A549 treated with Hydrocortisone at 1 μM for 4 hours (cell line): ENCODE results near the gene MFSD11. TPM values are rescaled to one million over a fixed set of nuclear protein-coding genes. Genes with fewer than 3 reads are reported as not detected.

Source experiments
- total RNA-seq: library from RNA; stranded (reverse); fragments of 200-300 nt; extraction: Qiagen RNA extraction; gene quantifications from 5 replicates; pipeline ENCODE4 v1.2.3, GENCODE V29; 2022

Gene MFSD11
- total RNA-seq, result 20.7 to 22.1 TPM (median 21.1 TPM) in 5 replicates

DNA sequence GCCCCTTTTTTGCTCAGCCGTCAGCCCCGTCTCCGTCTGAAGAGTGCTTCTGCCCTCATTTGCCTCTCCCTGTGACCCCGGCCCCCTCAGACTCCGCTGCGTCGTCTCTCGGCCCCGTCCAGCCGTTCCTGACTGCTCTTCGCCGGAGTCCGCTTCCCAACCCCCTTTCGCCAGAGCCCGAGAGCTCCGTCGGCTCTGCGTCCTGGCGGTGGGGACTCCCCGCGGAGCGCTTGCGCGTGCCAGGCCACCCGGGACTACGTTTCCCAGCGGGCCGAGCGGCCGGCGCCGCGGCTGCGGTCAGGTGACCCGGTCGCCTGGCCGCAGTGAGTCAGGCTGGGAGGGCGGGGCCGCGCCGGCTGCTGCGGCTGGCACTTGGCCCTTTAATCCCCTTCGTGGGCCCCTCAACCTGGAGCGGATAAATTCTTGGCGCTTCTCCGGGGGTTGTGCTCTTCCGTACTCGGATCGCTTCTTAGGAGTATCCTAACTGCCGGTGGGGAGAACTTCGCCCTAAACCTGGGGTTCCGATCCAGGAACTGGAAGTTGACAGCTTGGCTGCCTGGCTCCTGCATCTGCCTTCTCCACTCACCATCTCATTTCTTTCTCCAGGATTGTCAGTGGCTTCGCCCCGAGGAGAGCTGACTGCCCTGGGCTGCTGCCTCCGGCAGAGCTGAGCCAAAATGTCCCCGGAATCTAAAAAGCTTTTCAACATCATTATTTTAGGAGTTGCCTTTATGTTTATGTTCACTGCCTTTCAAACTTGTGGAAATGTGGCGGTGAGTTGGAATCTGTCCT lies at the start of gene MFSD11:
Gene MFSD11, plus strand, starts transcription at position 444 of the 792 bp plus-strand sequence. Its CDS starts 234 bp downstream, at position 678.

DNA sequence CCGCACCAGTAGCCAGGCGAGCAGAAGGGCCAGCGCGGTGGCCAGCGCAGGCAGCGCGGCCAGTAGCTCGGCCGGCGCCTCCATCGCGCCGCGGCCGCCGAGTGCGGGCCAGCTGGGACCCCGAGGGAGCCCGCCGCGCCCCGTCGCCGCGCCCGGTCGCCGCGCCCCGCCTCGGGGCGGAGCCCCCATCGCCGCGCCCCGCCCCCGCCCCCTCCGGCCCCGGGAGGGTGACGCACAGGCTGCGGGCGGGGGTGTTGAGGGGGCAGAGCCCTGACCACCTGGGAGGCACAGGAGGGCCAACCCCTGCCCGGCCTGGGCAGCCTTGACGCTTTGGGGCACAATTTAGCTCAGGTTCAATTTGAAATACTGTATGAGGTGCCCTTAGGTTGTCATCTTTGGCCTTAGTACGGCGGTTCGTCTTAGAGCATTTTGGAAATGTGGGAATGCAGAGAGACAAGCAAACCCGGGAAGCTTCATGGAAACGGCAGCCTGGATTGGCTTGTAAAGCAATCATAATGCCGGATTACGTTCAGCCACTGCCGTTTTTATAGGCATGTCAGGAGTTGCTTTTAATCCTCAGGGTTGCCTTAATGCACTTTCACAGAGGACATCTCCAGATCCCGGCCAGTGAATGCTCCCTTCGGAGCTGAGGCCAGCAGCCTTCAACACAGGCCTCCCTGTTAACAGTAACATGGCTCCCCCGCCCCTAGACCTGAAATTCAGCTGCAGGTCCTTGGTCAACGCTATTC lies 26.9 kb upstream of the MFSD11 start, which contains the start of gene MXRA7:
Gene MXRA7, minus strand, starts transcription at position 103 of the 749 bp plus-strand sequence. Its CDS starts 19 bp downstream, at position 84.

DNA sequence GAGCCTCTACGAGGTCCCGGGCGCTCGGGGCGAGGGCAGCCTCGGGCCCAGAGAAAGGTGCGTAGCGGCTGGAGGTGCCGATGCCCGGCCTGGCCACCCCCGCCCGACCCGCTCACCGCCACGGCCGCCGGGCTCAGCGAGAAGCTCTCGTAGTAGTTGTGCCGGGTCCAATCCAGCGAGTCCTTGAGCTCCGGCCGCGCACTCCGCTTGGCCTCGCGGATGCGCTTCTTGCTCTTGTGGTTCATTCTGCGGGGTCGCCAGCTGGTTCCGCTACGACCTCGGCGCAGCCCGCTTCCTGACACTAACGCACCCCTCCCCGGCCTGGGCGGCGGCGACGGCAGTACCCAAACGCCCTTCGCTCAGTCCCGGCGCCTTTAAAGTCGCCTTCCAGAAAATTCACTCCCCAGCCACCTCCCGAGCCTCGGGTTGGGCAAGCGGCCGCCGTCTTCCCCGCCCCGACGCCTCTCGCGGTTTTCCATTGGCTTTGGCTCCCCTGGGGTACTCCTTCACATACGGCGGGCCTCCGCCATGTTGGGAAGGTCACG lies 11.6 kb upstream of the MFSD11 start, which contains the start of gene JMJD6:
Gene JMJD6, minus strand, starts transcription at position 376 of the 545 bp plus-strand sequence. Its CDS starts 131 bp downstream, at position 245.

DNA sequence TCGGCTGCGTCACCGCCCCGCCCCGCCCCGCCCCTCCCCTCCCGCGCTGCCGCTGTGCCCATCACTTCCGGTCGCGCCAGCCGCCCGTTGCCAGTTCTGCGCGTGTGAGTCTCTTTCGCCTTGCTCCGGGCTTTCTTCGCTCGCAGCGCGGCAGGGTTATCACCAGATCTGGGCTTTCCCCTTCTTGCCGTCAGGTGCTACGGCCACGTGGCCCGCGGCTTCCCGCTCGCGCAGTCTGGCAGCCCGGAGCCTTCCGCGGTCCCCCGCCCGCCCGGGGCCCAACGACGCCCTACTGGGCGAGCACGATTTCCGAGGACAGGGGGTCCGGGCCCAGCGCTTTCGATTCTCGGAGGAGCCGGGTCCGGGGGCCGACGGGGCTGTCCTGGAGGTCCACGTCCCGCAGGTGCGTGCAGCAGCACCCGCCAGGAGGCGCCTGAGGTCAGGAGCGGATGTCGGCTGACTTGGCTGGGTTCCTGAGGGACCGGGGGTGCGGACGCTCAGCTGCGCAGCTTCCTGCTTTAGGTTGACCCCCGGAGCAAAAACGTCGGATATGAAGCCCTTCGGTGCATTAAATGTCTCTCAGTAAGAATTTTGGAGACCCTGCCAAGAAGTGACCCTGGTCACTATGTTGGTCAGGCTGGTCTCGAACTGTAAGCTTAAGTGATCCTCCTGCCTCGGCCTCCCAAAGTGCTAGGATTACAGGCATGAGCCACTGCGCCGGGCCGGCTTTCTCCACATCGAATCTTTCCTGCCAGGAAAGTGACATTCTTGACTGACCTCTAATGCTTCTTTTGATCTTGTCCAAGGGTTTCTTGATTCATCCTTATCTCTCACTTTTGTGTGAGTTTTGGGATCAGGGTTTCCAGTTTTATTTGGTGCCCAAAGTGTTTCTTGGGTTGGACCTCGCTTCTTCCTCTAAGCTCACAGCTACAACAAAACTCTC lies 10.9 kb upstream of the MFSD11 start, which contains the start of gene METTL23:
Gene METTL23, plus strand, starts transcription at position 64 of the 943 bp plus-strand sequence. CDS start 2,872 bp downstream, outside the sequence.

DNA sequence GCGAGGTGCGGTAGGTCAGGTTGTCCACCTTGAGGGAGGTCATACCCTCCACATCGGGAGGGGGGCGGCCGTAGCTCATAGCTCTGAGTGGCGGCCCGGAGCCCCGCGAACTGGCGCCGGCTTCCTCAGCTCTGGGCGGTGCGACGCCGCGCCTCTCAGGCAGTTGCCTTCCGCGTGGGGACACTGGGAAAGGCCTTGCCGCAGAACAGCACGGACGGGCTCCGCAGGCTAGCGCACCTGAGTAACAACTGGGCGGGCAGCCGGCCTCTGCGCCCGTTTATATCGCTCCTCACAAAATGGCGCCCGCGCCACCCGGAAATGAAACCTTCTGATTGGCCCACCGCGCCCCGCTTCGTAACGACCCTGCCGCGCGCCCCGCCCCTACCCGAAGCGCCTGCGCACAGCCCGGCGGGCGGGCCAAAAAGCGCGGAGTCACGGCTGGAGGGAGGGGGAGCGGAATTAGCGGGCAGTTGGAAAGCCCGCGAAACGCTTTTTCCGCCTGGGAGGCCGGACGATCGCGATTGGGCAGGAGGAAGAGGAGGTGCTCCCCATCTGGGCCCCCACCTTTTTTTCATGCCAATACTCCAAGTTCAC lies 740 bp upstream of the MFSD11 start, which contains the start of gene SRSF2:
Gene SRSF2, minus strand, starts transcription at position 250 of the 594 bp plus-strand sequence. Its CDS starts 171 bp downstream, at position 79.

Other genes starting within 250 kb of the MFSD11 start
- gene RHBDF2, start 236.7 kb upstream of the MFSD11 start, total RNA-seq, result 56.4 to 64.3 TPM (median 60.7 TPM) in 5 replicates
- gene CYGB, start 200.4 kb upstream of the MFSD11 start, total RNA-seq, result 0.68 to 1.6 TPM (median 0.87 TPM) in 5 replicates
- gene PRCD, start 198.1 kb upstream of the MFSD11 start, total RNA-seq, result 0.08 TPM in 1 of 5 replicates, not detected in the others
- 0.23 to 0.58 TPM (median 0.53 TPM) in 5 replicates for gene ST6GALNAC2, start 152.3 kb upstream of the MFSD11 start, total RNA-seq
- gene ST6GALNAC1, start 94.4 kb upstream of the MFSD11 start, total RNA-seq, result 0.05 to 0.25 TPM (median 0.13 TPM) in 5 replicates
- 62.0 to 69.4 TPM (median 64.9 TPM) in 5 replicates for gene MXRA7, start 27.2 kb upstream of the MFSD11 start, total RNA-seq
- gene JMJD6, start 11.5 kb upstream of the MFSD11 start, total RNA-seq, result 73.8 to 84.3 TPM (median 80.4 TPM) in 5 replicates
- 56.4 to 65.2 TPM (median 60.3 TPM) in 5 replicates for gene METTL23, start 11.3 kb upstream of the MFSD11 start, total RNA-seq
- gene SRSF2, start 788 bp upstream of the MFSD11 start, total RNA-seq, result 394 to 452 TPM (median 429 TPM) in 5 replicates
- 18.6 to 21.8 TPM (median 20.4 TPM) in 5 replicates for gene MGAT5B, start 130.3 kb downstream of the MFSD11 start, total RNA-seq